ENCODE results near the gene FSTL4.

The FSTL4 gene

GRCh38 chr5:133421394-133421793 lies 190.9 kb downstream of the FSTL4 start:
- peak; percentile 38 for TF ChIP-seq CTCF (IDR thresholded peaks at IDR 0.05; ENCODE audit: low read depth, low read length)
- no peak for DNase-seq (ENCODE audit: low read depth, low spot score)
- in situ Hi-C loops (cut with HindIII; ENCODE audit: low sequenced_read_pairs), result no loop called here
- no peak overlapping the region for H3K4me3 ChIP-seq (ENCODE audit: low read depth, low read length)

GRCh38 chr5:133420440-133421301 lies 191.7 kb downstream of the FSTL4 start:
- TF ChIP-seq CTCF (IDR thresholded peaks at IDR 0.05; ENCODE audit: low read depth, low read length), result no peak
- no peak overlapping the region for H3K4me3 ChIP-seq (ENCODE audit: low read depth, low read length)
- no peak for DNase-seq (ENCODE audit: low read depth, low spot score)
- in situ Hi-C loops (cut with HindIII; ENCODE audit: low sequenced_read_pairs), result no loop called here

GRCh38 chr5:133415906-133416305 lies 196.4 kb downstream of the FSTL4 start:
- H3K4me3 ChIP-seq (ENCODE audit: low read depth, low read length), result no peak overlapping the region
- TF ChIP-seq CTCF (IDR thresholded peaks at IDR 0.05; ENCODE audit: low read depth, low read length), result no peak
- in situ Hi-C loops (cut with HindIII; ENCODE audit: low sequenced_read_pairs), result no loop called here
- no peak for DNase-seq (ENCODE audit: low read depth, low spot score)

- no peak for TF ChIP-seq CTCF (IDR thresholded peaks at IDR 0.05; ENCODE audit: low read depth, low read length)
- in situ Hi-C loops (cut with HindIII; ENCODE audit: low sequenced_read_pairs), result no loop called here
- H3K4me3 ChIP-seq (ENCODE audit: low read depth, low read length), result no peak overlapping the region
- no peak for DNase-seq (ENCODE audit: low read depth, low spot score)
Observed at GRCh38 chr5:133415506-133415905, 196.8 kb downstream of the FSTL4 start.

GRCh38 chr5:133412661-133413060 lies 199.7 kb downstream of the FSTL4 start:
- H3K4me3 ChIP-seq (ENCODE audit: low read depth, low read length), result no peak overlapping the region
- DNase-seq (ENCODE audit: low read depth, low spot score), result no peak
- no peak for TF ChIP-seq CTCF (IDR thresholded peaks at IDR 0.05; ENCODE audit: low read depth, low read length)
- in situ Hi-C loops (cut with HindIII; ENCODE audit: low sequenced_read_pairs), result no loop called here

- in situ Hi-C loops (cut with HindIII; ENCODE audit: low sequenced_read_pairs), result no loop called here
- no peak for TF ChIP-seq CTCF (IDR thresholded peaks at IDR 0.05; ENCODE audit: low read depth, low read length)
Observed at GRCh38 chr5:133410335-133410828, 202.0 kb downstream of the FSTL4 start.

More at GRCh38 chr5:133410335-133410828, 202.0 kb downstream of the FSTL4 start:
- no peak overlapping the region for H3K4me3 ChIP-seq (ENCODE audit: low read depth, low read length)
- no peak for DNase-seq (ENCODE audit: low read depth, low spot score)

All from astrocyte of the spinal cord (primary cell).